ENCODE measurements around the gene GNB1.

- TF ChIP-seq GATA3 (IDR thresholded peaks at IDR 0.05; ENCODE audit: low read depth, low read length) (no peak), GATA2 (IDR thresholded peaks at IDR 0.05; ENCODE audit: low read depth, low read length) (no peak)
Observed at GRCh38 chr1:1758059-1758621, 132.7 kb downstream of the GNB1 start.
